NCI-H2196 (cell line): ENCODE measurements around the gene TMEM196.
"Not testable (repeated sequence)": the region's sequence is repeated elsewhere in the genome, so short reads cannot be mapped to it uniquely, and the experiment has no call there.

Experiments
- DNase-seq: peaks from one replicate; lab custom pipeline; 2025; ENCODE audit not compliant: unreplicated experiment; lab: John Stamatoyannopoulos, UW

TMEM196 gene

GRCh38 chr7:19708397-19709248 lies 64.8 kb downstream of the TMEM196 start, which contains the start of gene POLR1F:
Gene POLR1F, minus strand, starts transcription at chr7:19709037. Its CDS starts 21 bp downstream, at chr7:19709016.
- peak; percentile 98 for DNase-seq

GRCh38 chr7:19707240-19707639 lies 66.2 kb downstream of the TMEM196 start:
- no peak for DNase-seq

GRCh38 chr7:19705663-19706062 lies 67.8 kb downstream of the TMEM196 start:
- DNase-seq, result no peak

GRCh38 chr7:19701471-19701870 lies 71.9 kb downstream of the TMEM196 start:
- DNase-seq, result no peak

GRCh38 chr7:19700936-19701335 lies 72.5 kb downstream of the TMEM196 start:
- DNase-seq, result no peak

GRCh38 chr7:19698331-19698730 lies 75.1 kb downstream of the TMEM196 start:
- DNase-seq, result no peak

- no peak for DNase-seq
Observed at GRCh38 chr7:19696926-19697325, 76.5 kb downstream of the TMEM196 start.

GRCh38 chr7:19692111-19692828 lies 81.1 kb downstream of the TMEM196 start:
- DNase-seq, result no peak

- DNase-seq, result no peak
Observed at GRCh38 chr7:19690736-19691135, 82.7 kb downstream of the TMEM196 start.

- not testable (repeated sequence) for DNase-seq
Observed at GRCh38 chr7:19689130-19689529, 84.3 kb downstream of the TMEM196 start.

GRCh38 chr7:19681596-19681995 lies 91.8 kb downstream of the TMEM196 start:
- DNase-seq, result no peak

GRCh38 chr7:19677180-19677579 lies 96.2 kb downstream of the TMEM196 start:
- no peak for DNase-seq

GRCh38 chr7:19675816-19676215 lies 97.6 kb downstream of the TMEM196 start:
- DNase-seq, result no peak

GRCh38 chr7:19674266-19674960 lies 99.0 kb downstream of the TMEM196 start:
- DNase-seq, result no peak

GRCh38 chr7:19670806-19671205 lies 102.6 kb downstream of the TMEM196 start:
- DNase-seq, result no peak
